Liver (tissue), 9 donors: ENCODE data around the gene KRTAP27-1. TPM values are rescaled to one million over a fixed set of nuclear protein-coding genes. Genes with fewer than 3 reads are reported as not detected.

Source experiments
- DNase-seq: peaks from one replicate; pipeline ENCODE4 v3.0.0-alpha.2; 2017; ENCODE audit warnings: low spot score
- H3K27ac ChIP-seq, 2 donors: one replicate each; pipeline ENCODE4 v1.7.0; 2013; ENCODE audit warnings: inconsistent platforms in 2 of 2, low read length in 2 of 2, control low read depth in 1 of 2, low read depth in 1 of 2, mild to moderate bottlenecking in 1 of 2
- H3K27me3 ChIP-seq, 4 donors: one replicate each; pipeline versions ENCODE4 v1.6.1 to v1.7.0; 2013; ENCODE audit warnings: low read length in 3 of 4, inconsistent platforms in 1 of 4, mild to moderate bottlenecking in 1 of 4, moderate library complexity in 1 of 4; ENCODE audit not compliant: control insufficient read depth in 4 of 4, insufficient read depth in 4 of 4
- H3K36me3 ChIP-seq, 4 donors: one replicate each; pipeline versions ENCODE4 v1.6.1 to v1.7.0; 2013; ENCODE audit warnings: low read length in 3 of 4, mild to moderate bottlenecking in 3 of 4, low read depth in 1 of 4, moderate library complexity in 1 of 4; ENCODE audit not compliant: control insufficient read depth in 4 of 4, insufficient read depth in 3 of 4
- H3K4me1 ChIP-seq, 4 donors: one replicate each; pipeline versions ENCODE4 v1.6.1 to v1.7.0; 2013; ENCODE audit warnings: low read length in 3 of 4, mild to moderate bottlenecking in 3 of 4, moderate library complexity in 1 of 4; ENCODE audit not compliant: control insufficient read depth in 4 of 4, insufficient read depth in 4 of 4
- H3K4me3 ChIP-seq, 3 donors: one replicate each; pipeline versions ENCODE4 v1.6.1 to v1.7.0; 2013; ENCODE audit warnings: low read length in 3 of 3, control low read depth in 1 of 3, low read depth in 1 of 3, mild to moderate bottlenecking in 1 of 3
- H3K9ac ChIP-seq, 2 donors: one replicate each; pipeline ENCODE4 v1.7.0; 2013; ENCODE audit warnings: low read length in 2 of 2, mild to moderate bottlenecking in 2 of 2, moderate library complexity in 2 of 2, control low read depth in 1 of 2, low read depth in 1 of 2
- H3K9me3 ChIP-seq, 4 donors: one replicate each; pipeline versions ENCODE4 v1.6.1 to v1.7.0; 2013; ENCODE audit warnings: low read length in 3 of 4; ENCODE audit not compliant: control insufficient read depth in 4 of 4
- EGR1 ChIP-seq, 2 donors: IDR thresholded peaks; 2 replicates each; pipeline ENCODE4 v1.6.1; 2016 to 2018; ENCODE audit warnings: antibody characterized with exemption in 2 of 2, low read depth in 2 of 2
- FOXA1 ChIP-seq: IDR thresholded peaks from 2 replicates; pipeline ENCODE4 v1.6.1; 2016; ENCODE audit warnings: antibody characterized with exemption
- FOXA2 ChIP-seq: IDR thresholded peaks from 2 replicates; pipeline ENCODE4 v1.6.1; 2016; ENCODE audit warnings: antibody characterized with exemption
- GABPA ChIP-seq, 2 donors: IDR thresholded peaks in 1 of 2; conservative IDR thresholded peaks in 1 of 2; 2 replicates each; pipeline ENCODE4 v1.6.1; 2016; ENCODE audit warnings: antibody characterized with exemption in 2 of 2, mild to moderate bottlenecking in 1 of 2, moderate library complexity in 1 of 2
- HNF4A ChIP-seq, 2 donors: conservative IDR thresholded peaks; 2 replicates each; pipeline ENCODE4 v1.6.1; 2016; ENCODE audit warnings: antibody characterized with exemption in 2 of 2, mild to moderate bottlenecking in 2 of 2
- HNF4G ChIP-seq: IDR thresholded peaks from 2 replicates; pipeline ENCODE4 v1.6.1; 2016; ENCODE audit warnings: antibody characterized with exemption
- JUND ChIP-seq, 2 donors: IDR thresholded peaks; 2 replicates each; pipeline ENCODE4 v1.6.1; 2016; ENCODE audit warnings: antibody characterized with exemption in 2 of 2
- NR2F2 ChIP-seq: IDR thresholded peaks from 2 replicates; pipeline ENCODE4 v1.6.1; 2016; ENCODE audit warnings: antibody characterized with exemption
- RAD21 ChIP-seq, 2 donors: IDR thresholded peaks; 2 replicates each; pipeline ENCODE4 v1.6.1; 2016; ENCODE audit warnings: antibody characterized with exemption in 2 of 2, mild to moderate bottlenecking in 2 of 2
- RXRA ChIP-seq, 2 donors: IDR thresholded peaks; 2 replicates each; pipeline ENCODE4 v1.6.1; 2017 to 2018; ENCODE audit warnings: antibody characterized with exemption in 2 of 2, mild to moderate bottlenecking in 1 of 2
- SP1 ChIP-seq: IDR thresholded peaks from 2 replicates; pipeline ENCODE4 v1.6.1; 2018; ENCODE audit warnings: antibody characterized with exemption, mild to moderate bottlenecking
- TAF1 ChIP-seq: conservative IDR thresholded peaks from 2 replicates; pipeline ENCODE4 v1.6.1; 2016; ENCODE audit warnings: antibody characterized with exemption, mild to moderate bottlenecking
- YY1 ChIP-seq: IDR thresholded peaks from 2 replicates; pipeline ENCODE4 v1.6.1; 2016; ENCODE audit warnings: antibody characterized with exemption, mild to moderate bottlenecking
- WGBS: extraction: QIAGEN DNeasy Blood & Tissue Kit; methylation state at CpG from one replicate; pipeline ENCODE4 v1.1.7; 2013; 5-methylcytosine and 5-hydroxymethylcytosine counted together
- polyA plus RNA-seq, 2 donors: library from polyadenylated mRNA; stranded (reverse) in 1 of 2; unstranded in 1 of 2; fragments of 200-250 nt in 1 of 2; fragments of >200 nt in 1 of 2; fragmentation: Nextera tagmentation in 1 of 2; extraction: Ambion mirVana in 1 of 2; gene quantifications; one replicate each; pipeline versions ENCODE4 v1.2.1 to v1.2.3, GENCODE V29; 2013 to 2015
- total RNA-seq, 2 donors: library from RNA; depleted of rRNA; stranded (reverse); fragments of >200 nt; gene quantifications; one replicate each; pipeline ENCODE4 v1.2.3, GENCODE V29; 2014
- TF ChIP-seq, protein P1 (sequence below): IDR thresholded peaks from 2 replicates; pipeline ENCODE4 v1.6.1; 2016; ENCODE audit warnings: antibody characterized with exemption
- TF ChIP-seq, protein P2 (sequence below): IDR thresholded peaks from 2 replicates; pipeline ENCODE4 v1.6.1; 2016; ENCODE audit warnings: antibody characterized with exemption, mild to moderate bottlenecking
- TF ChIP-seq, protein P3 (sequence below): fragments of 150-350 bp; IDR thresholded peaks from 2 replicates; pipeline ENCODE4 v1.5.1; 2017; ENCODE audit warnings: improper control_type of control experiment, low read depth, low read length; ENCODE audit not compliant: missing input control
- TF ChIP-seq, protein P4 (sequence below): IDR thresholded peaks from 2 replicates; pipeline ENCODE4 v1.6.1; 2016; ENCODE audit warnings: antibody characterized with exemption
- donor health status: healthy.
- donor health status: healthy.
- donor health status: healthy.
- donor health status: healthy.
- donor health status: healthy.

KRTAP27-1 gene
- total and polyA plus RNA-seq, 4 donors = not detected

DNA sequence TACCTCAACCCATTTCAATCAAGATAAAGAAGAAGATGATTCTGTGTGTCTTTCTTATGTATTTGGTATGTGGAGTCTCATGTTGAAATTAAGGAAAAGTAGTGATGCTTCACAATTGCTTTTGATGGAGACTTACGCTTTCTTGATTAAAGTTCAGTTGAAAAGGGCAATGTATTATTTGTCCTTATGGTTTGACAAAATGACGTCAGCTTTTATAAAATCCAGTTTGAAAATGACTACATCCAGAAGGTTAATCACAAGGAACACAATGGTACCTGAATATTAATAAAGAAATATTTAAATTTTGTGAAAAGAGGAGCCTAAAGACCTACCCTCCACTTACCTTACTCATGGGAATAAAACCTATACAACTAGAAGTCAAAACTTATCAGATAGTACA lies 21.8 kb downstream of the KRTAP27-1 start:
- Histone ChIP-seq H3K27ac (no peak overlapping the region), H3K4me1 (no peaks in the 10 kb centered on the region), H3K9ac (no peak overlapping the region), H3K9me3 (no peaks in the 10 kb centered on the region), H3K4me3 (no peak overlapping the region), H3K27me3 (peaks cover 0 to 5% (median 2%) of the 10 kb centered on the region in 4 donors), H3K36me3 (no peaks in the 10 kb centered on the region)
- 74% methylated on average over 2 of the region's 2 CpGs for WGBS
- TF ChIP-seq YY1 = no peak
- TF ChIP-seq SP1 = no peak
- TF ChIP-seq GABPA (IDR thresholded peaks at IDR 0.05 in 1 of 2, conservative IDR thresholded peaks at IDR 0.05 in 1 of 2) = no peak
- TF ChIP-seq FOXA2 = no peak
- no peak for TF ChIP-seq FOXA1
- no peak for TF ChIP-seq HNF4A (conservative IDR thresholded peaks at IDR 0.05)
- TF ChIP-seq EGR1 (IDR thresholded peaks at IDR 0.05; ENCODE audit: low read depth in 2 of 2) = no peak
- TF ChIP-seq TAF1 = no peak
- TF ChIP-seq, protein P1, sequence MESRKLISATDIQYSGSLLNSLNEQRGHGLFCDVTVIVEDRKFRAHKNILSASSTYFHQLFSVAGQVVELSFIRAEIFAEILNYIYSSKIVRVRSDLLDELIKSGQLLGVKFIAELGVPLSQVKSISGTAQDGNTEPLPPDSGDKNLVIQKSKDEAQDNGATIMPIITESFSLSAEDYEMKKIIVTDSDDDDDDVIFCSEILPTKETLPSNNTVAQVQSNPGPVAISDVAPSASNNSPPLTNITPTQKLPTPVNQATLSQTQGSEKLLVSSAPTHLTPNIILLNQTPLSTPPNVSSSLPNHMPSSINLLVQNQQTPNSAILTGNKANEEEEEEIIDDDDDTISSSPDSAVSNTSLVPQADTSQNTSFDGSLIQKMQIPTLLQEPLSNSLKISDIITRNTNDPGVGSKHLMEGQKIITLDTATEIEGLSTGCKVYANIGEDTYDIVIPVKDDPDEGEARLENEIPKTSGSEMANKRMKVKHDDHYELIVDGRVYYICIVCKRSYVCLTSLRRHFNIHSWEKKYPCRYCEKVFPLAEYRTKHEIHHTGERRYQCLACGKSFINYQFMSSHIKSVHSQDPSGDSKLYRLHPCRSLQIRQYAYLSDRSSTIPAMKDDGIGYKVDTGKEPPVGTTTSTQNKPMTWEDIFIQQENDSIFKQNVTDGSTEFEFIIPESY = no peak
- TF ChIP-seq, protein P2, sequence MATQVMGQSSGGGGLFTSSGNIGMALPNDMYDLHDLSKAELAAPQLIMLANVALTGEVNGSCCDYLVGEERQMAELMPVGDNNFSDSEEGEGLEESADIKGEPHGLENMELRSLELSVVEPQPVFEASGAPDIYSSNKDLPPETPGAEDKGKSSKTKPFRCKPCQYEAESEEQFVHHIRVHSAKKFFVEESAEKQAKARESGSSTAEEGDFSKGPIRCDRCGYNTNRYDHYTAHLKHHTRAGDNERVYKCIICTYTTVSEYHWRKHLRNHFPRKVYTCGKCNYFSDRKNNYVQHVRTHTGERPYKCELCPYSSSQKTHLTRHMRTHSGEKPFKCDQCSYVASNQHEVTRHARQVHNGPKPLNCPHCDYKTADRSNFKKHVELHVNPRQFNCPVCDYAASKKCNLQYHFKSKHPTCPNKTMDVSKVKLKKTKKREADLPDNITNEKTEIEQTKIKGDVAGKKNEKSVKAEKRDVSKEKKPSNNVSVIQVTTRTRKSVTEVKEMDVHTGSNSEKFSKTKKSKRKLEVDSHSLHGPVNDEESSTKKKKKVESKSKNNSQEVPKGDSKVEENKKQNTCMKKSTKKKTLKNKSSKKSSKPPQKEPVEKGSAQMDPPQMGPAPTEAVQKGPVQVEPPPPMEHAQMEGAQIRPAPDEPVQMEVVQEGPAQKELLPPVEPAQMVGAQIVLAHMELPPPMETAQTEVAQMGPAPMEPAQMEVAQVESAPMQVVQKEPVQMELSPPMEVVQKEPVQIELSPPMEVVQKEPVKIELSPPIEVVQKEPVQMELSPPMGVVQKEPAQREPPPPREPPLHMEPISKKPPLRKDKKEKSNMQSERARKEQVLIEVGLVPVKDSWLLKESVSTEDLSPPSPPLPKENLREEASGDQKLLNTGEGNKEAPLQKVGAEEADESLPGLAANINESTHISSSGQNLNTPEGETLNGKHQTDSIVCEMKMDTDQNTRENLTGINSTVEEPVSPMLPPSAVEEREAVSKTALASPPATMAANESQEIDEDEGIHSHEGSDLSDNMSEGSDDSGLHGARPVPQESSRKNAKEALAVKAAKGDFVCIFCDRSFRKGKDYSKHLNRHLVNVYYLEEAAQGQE = no peak
- TF ChIP-seq, protein P3, sequence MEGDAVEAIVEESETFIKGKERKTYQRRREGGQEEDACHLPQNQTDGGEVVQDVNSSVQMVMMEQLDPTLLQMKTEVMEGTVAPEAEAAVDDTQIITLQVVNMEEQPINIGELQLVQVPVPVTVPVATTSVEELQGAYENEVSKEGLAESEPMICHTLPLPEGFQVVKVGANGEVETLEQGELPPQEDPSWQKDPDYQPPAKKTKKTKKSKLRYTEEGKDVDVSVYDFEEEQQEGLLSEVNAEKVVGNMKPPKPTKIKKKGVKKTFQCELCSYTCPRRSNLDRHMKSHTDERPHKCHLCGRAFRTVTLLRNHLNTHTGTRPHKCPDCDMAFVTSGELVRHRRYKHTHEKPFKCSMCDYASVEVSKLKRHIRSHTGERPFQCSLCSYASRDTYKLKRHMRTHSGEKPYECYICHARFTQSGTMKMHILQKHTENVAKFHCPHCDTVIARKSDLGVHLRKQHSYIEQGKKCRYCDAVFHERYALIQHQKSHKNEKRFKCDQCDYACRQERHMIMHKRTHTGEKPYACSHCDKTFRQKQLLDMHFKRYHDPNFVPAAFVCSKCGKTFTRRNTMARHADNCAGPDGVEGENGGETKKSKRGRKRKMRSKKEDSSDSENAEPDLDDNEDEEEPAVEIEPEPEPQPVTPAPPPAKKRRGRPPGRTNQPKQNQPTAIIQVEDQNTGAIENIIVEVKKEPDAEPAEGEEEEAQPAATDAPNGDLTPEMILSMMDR = no peak
- TF ChIP-seq HNF4G = no peak
- TF ChIP-seq NR2F2 = no peak
- TF ChIP-seq RXRA (IDR thresholded peaks at IDR 0.05) = no peak
- no peak for TF ChIP-seq JUND (IDR thresholded peaks at IDR 0.05)
- TF ChIP-seq, protein P4, sequence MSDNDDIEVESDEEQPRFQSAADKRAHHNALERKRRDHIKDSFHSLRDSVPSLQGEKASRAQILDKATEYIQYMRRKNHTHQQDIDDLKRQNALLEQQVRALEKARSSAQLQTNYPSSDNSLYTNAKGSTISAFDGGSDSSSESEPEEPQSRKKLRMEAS = no peak
- no peak for DNase-seq

DNA sequence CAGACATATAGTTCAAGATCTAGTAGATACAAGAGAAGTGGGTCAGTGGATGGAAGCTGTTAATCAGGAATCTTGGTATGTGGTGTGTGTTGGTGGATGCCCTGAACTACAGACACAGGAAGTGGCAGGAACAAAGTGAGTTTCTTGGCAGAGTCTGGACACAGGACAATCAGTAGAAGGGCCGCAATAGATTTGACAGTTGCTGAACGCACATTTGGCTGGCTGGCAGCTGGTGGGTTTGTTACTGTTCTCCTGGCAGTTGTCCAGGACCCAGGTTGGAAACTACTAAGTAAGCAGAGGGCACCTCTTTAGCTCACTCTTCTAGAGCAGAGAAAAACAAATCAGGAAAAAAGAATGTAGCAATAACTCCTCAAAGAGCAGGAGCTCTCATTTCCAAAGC lies 30.6 kb downstream of the KRTAP27-1 start:
- Histone ChIP-seq H3K27me3 (no peaks in the 10 kb centered on the region), H3K27ac (no peak overlapping the region), H3K4me1 (no peaks in the 10 kb centered on the region), H3K9ac (no peak overlapping the region), H3K4me3 (no peak overlapping the region), H3K36me3 (no peaks in the 10 kb centered on the region), H3K9me3 (no peaks in the 10 kb centered on the region)
- 60% methylated on average over 2 of the region's 2 CpGs for WGBS
- no peak for DNase-seq
- TF ChIP-seq, protein P4 = no peak
- TF ChIP-seq HNF4A (conservative IDR thresholded peaks at IDR 0.05) = no peak
- no peak for TF ChIP-seq RXRA (IDR thresholded peaks at IDR 0.05)
- TF ChIP-seq, protein P2 = no peak
- no peak for TF ChIP-seq RAD21 (IDR thresholded peaks at IDR 0.05)
- TF ChIP-seq, protein P3 = no peak
- no peak for TF ChIP-seq JUND (IDR thresholded peaks at IDR 0.05)
